ENCODE results near the gene KRT72.

GRCh38 chr12:52643233-52644077 lies 42.2 kb upstream of the KRT72 start:
- TF ChIP-seq EP300 (IDR thresholded peaks at IDR 0.05) (no peak), CTCF (IDR thresholded peaks at IDR 0.05) (no peak)
